Fibroblast of pulmonary artery (primary cell): ENCODE measurements around the gene HS2ST1.

Source experiments
- DNase-seq: peaks from one replicate; pipeline ENCODE4 v3.0.0-alpha.2; 2010; ENCODE audit warnings: low read depth
- H3K4me3 ChIP-seq: replicated peaks from 2 replicates; pipeline ENCODE4 v1.5.1; 2011; ENCODE audit warnings: low read depth, mild to moderate bottlenecking, control low read depth, low read length, moderate library complexity
- TF ChIP-seq, protein P1 (sequence below): IDR thresholded peaks from 2 replicates; pipeline ENCODE4 v1.5.1; 2011; ENCODE audit warnings: mild to moderate bottlenecking, control low read depth, low read length, inconsistent platforms; ENCODE audit errors: missing control alignments

The HS2ST1 gene

DNA sequence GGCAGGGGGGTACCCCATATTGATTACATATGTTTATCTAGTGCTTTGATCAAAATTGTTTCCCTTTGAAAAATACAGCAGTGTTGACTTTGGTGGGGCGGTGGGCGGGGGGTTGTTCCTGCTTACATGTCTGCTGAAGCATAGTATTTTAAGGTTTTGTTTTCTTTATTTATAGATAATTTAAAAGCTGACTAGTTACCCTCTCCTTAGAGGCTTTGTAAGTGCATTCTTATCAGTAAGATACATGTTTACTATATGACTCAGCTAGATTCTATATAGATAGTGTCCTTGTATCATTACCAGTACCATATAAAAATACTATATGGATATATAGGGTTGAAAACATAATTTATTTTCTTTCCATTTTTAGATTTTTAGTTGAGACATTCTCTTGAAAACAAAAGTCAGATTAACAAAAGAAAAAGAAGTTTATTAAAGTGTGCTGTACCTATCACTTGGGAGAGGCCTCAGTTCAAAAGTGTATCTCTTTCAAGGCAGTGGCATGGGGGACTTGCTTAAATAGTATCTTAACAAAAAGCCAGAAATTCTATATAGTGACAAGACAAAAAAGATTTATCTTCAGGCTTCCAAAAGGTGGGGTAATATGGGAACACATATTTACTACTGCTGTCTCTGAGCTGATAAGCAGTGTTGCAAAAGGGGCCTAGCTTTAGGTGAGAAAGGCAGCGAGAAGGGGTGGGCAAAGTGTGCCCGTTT is 79.0 kb downstream of the HS2ST1 start:
- TF ChIP-seq, protein P1, sequence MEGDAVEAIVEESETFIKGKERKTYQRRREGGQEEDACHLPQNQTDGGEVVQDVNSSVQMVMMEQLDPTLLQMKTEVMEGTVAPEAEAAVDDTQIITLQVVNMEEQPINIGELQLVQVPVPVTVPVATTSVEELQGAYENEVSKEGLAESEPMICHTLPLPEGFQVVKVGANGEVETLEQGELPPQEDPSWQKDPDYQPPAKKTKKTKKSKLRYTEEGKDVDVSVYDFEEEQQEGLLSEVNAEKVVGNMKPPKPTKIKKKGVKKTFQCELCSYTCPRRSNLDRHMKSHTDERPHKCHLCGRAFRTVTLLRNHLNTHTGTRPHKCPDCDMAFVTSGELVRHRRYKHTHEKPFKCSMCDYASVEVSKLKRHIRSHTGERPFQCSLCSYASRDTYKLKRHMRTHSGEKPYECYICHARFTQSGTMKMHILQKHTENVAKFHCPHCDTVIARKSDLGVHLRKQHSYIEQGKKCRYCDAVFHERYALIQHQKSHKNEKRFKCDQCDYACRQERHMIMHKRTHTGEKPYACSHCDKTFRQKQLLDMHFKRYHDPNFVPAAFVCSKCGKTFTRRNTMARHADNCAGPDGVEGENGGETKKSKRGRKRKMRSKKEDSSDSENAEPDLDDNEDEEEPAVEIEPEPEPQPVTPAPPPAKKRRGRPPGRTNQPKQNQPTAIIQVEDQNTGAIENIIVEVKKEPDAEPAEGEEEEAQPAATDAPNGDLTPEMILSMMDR: no peak
- no peak for DNase-seq
- no peak overlapping the region for H3K4me3 ChIP-seq

DNA sequence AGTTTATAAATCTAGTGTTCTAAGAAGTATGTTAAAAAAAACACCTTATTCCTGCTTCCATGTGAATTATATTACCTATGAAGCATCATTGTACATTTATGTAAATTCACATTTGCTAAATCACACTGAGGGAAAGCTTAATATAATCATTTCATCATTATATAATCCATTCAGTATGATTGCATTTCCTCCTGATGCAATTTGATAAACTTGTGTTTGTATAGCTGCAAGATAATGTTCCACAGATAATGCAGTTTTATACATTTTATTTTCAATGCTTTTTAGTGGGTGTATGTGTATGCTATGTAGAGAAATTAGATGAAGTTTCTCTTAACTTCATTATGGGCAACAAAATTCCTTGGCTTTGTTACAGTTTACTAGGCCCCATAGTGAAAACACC is 79.6 kb downstream of the HS2ST1 start:
- TF ChIP-seq, protein P1: no peak
- DNase-seq: no peak
- no peak overlapping the region for H3K4me3 ChIP-seq

DNA sequence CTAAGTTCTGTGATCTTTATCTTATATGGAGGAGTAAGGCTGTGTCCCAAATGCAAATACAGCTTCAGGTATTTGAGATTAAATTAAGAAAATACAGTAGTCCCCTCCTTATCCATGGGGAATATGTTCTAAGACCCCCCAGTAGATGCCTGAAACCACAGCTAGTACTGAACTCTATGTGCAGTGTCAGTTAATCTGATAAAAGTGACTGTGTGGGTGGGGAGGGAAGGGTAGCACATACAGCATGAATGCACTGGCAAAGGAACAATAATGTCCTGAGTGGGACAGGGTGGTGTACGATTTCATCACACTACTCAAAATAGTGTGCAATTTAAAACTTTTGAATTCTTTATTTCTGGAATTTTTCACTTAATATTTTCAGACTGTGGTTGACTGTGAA is 83.1 kb downstream of the HS2ST1 start:
- no peak overlapping the region for H3K4me3 ChIP-seq
- no peak for DNase-seq
- TF ChIP-seq, protein P1: no peak

DNA sequence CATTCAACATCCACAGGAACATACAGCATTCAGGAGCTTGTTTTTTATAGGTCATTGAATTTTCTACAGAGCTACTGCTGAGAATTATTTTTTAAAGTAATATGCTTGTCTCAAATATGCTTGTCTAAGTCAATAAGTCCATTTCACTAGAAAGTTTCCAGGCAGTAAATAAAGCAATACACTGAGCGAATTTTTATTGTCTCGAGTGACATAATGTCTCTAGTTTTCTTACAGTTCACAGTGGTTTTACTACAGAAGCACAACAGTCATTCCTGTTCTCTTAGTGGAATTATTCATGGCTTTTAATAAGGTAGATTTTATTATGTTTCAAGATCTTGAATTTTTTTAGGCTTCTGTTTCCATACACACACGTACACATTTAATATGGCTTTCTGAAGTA is 83.8 kb downstream of the HS2ST1 start:
- TF ChIP-seq, protein P1: no peak
- DNase-seq: no peak
- H3K4me3 ChIP-seq: no peak overlapping the region

DNA sequence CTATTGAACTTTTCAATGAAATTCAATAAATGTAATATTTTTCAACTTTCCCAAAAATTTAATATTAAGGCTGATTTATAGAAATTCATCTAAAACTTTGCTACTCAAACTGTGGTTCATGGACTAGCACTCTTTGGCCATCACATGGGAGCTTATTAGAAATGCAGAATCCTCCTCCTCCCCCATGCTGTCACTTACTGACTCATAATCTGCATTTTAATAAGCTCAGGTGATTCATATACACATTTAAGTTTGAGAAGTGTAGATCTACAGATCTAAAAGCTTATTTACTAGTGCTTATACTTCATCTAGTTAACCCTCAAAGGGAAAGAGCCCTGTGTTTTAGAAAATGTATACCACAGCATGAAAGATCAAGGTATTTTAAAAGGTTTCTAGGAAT is 84.3 kb downstream of the HS2ST1 start:
- H3K4me3 ChIP-seq: no peak overlapping the region
- TF ChIP-seq, protein P1: no peak
- no peak for DNase-seq

DNA sequence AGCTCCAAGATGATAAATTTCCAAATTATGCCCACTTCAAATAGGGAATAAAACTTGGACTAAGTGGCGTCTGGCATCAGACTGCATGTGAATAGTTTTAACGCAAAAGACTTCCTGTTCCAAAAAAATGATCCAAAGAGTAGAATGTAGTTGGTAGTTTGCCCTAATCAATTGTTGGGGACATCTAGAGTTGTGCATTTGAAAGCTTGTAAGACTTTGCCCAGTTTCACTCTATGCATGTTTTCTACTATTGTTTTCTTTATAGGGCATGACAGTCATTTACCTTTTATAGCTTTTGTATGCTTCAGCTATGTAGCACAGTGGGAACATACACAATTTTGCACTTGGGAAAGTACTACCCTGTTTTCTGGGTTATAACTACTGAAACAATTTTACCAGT is 86.0 kb downstream of the HS2ST1 start:
- TF ChIP-seq, protein P1: no peak
- DNase-seq: no peak
- H3K4me3 ChIP-seq: no peak overlapping the region

DNA sequence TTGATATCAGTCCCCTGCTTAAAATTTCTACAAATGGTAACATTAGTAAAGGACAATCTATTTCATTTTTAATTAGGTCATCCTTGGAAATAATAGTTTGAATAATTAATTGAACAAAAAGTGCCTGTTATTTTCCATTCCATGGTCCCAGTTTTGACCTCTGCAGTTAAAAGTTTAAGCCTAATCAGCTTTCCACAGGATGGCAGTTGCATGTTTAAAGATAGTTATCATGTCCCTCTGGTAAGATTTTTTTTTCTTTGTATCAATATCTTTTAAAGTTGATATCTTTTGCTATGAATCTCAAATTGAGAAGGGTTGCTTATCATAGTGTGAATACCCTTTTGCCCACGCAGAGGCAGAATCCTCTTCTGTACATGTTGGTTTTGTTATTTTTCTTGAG is 90.4 kb downstream of the HS2ST1 start:
- no peak overlapping the region for H3K4me3 ChIP-seq
- no peak for DNase-seq
- TF ChIP-seq, protein P1: no peak
